Gastrocnemius medialis (tissue), 4 donors: Measurements from ENCODE around the gene STIM1.

Experiments used
- POLR2A ChIP-seq, 2 donors: fragments of 450-650 bp; IDR thresholded peaks; one replicate each; pipeline ENCODE4 v1.6.1; 2017; ENCODE audit warnings: antibody characterized with exemption in 2 of 2, mild to moderate bottlenecking in 2 of 2, moderate library complexity in 2 of 2
- TF ChIP-seq, protein P1 (sequence below), 5 experiments: fragments of 450-650 bp in 3 of 5; fragments of 200-600 bp in 2 of 5; sonication (generic) in 2 of 5; IDR thresholded peaks in 4 of 5; conservative IDR thresholded peaks in 1 of 5; 1 replicate in 4 of 5; 2 replicates in 1 of 5; pipeline ENCODE4 v1.5.1; 2016 to 2019; ENCODE audit warnings: antibody characterized with exemption in 5 of 5, mild to moderate bottlenecking in 3 of 5, moderate library complexity in 3 of 5

DNA sequence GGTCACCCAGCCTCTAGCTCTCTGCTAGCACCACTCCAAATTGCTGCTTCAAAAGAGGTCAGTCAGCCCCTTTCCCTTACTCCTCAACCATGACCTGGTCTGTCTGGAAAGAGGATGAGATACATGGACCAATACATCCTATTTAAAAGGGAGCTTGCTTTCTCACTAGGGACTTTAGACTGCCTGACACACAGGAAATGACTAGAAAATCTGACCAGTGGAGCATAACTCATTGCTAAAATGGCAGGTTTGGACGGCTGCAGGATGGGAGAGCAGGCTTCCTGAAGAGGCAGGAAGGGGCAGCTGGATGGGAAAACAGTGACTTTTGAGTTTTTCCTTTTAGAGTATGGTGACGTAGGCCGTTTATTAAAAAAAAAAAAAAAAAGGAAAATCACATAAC, 25.3 kb downstream of the STIM1 start:
- no peak for TF ChIP-seq POLR2A (IDR thresholded peaks at IDR 0.05)
- TF ChIP-seq, protein P1, sequence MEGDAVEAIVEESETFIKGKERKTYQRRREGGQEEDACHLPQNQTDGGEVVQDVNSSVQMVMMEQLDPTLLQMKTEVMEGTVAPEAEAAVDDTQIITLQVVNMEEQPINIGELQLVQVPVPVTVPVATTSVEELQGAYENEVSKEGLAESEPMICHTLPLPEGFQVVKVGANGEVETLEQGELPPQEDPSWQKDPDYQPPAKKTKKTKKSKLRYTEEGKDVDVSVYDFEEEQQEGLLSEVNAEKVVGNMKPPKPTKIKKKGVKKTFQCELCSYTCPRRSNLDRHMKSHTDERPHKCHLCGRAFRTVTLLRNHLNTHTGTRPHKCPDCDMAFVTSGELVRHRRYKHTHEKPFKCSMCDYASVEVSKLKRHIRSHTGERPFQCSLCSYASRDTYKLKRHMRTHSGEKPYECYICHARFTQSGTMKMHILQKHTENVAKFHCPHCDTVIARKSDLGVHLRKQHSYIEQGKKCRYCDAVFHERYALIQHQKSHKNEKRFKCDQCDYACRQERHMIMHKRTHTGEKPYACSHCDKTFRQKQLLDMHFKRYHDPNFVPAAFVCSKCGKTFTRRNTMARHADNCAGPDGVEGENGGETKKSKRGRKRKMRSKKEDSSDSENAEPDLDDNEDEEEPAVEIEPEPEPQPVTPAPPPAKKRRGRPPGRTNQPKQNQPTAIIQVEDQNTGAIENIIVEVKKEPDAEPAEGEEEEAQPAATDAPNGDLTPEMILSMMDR (IDR thresholded peaks at IDR 0.05 in 4 of 5, conservative IDR thresholded peaks at IDR 0.05 in 1 of 5) = no peak
